Right atrium auricular region (tissue), 2 donors: ENCODE data around the gene GAPT. TPM values are rescaled to one million over a fixed set of nuclear protein-coding genes. Genes with fewer than 3 reads are reported as not detected.

ENCODE experiments used
- DNase-seq: peaks from one replicate; pipeline ENCODE4 v3.0.0-alpha.2; 2019; ENCODE audit warnings: low spot score
- H3K27ac ChIP-seq, 2 donors: fragments of 200-600 bp; sonication (generic); 1 replicate in 1 of 2; 2 replicates in 1 of 2; pipeline ENCODE4 v1.5.1; 2016 to 2019
- H3K27me3 ChIP-seq, 2 donors: fragments of 200-600 bp; sonication (generic); one replicate each; pipeline versions ENCODE4 v1.5.1 to v1.6.0; 2017 to 2019
- H3K36me3 ChIP-seq: fragments of 200-600 bp; sonication (generic); one replicate; pipeline ENCODE4 v1.5.1; 2016
- H3K4me1 ChIP-seq, 2 donors: fragments of 200-600 bp; sonication (generic); one replicate each; pipeline versions ENCODE4 v1.5.1 to v1.6.0; 2017 to 2019
- H3K4me3 ChIP-seq, 2 donors: fragments of 200-600 bp; sonication (generic); 1 replicate in 1 of 2; 2 replicates in 1 of 2; pipeline ENCODE4 v1.5.1; 2017 to 2019; ENCODE audit warnings: mild to moderate bottlenecking in 1 of 2, moderate library complexity in 1 of 2
- H3K9me3 ChIP-seq, 2 donors: fragments of 200-600 bp; sonication (generic); one replicate each; pipeline ENCODE4 v1.5.1; 2019
- total RNA-seq, 2 donors: library from RNA; depleted of rRNA; stranded (reverse); fragments of >200 nt; gene quantifications; one replicate each; pipeline ENCODE4 v1.1.0, GENCODE V29; 2016
- TF ChIP-seq, protein P1 (sequence below), 2 donors: fragments of 200-600 bp; sonication (generic); IDR thresholded peaks; one replicate each; pipeline ENCODE4 v1.5.1; 2019; ENCODE audit warnings: antibody characterized with exemption in 2 of 2

GAPT gene
- total RNA-seq, 2 donors from 2014 or later: 0.20 TPM; not detected in 1

DNA sequence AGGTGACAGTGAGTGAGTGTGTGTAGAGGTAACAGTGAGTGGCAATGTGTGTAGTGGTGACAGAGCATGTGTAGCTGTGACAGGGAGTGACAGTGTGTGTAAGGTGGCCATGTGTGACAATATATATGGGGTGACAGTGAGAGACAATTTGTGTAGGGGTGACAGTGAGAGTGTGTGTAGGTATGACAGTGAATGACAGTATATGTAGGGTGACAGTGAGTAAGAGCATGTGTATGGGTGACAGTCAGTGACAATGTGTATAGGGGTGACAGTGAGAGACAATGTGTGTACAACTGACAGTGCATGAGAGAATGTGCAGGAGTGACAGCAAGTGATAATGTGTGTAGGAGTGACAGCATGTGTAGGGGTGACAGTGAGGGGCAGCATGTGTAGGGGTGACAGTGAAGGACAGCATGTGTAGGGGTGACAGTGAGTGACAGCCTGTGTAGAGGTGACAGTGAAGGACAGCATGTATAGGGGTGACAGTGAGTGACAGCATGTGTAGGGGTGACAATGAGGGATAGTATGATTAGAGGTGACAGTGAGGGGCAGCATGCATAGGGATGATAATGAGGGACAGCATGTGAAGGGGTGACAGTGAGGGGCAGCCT is 10.1 kb upstream of the GAPT start:
- Histone ChIP-seq H3K36me3 (no peaks in the 10 kb centered on the region), H3K4me3 (no peak overlapping the region), H3K27ac (no peak overlapping the region), H3K27me3 (no peaks in the 10 kb centered on the region), H3K9me3 (no peaks in the 10 kb centered on the region), H3K4me1 (no peaks in the 10 kb centered on the region)
- TF ChIP-seq, protein P1, sequence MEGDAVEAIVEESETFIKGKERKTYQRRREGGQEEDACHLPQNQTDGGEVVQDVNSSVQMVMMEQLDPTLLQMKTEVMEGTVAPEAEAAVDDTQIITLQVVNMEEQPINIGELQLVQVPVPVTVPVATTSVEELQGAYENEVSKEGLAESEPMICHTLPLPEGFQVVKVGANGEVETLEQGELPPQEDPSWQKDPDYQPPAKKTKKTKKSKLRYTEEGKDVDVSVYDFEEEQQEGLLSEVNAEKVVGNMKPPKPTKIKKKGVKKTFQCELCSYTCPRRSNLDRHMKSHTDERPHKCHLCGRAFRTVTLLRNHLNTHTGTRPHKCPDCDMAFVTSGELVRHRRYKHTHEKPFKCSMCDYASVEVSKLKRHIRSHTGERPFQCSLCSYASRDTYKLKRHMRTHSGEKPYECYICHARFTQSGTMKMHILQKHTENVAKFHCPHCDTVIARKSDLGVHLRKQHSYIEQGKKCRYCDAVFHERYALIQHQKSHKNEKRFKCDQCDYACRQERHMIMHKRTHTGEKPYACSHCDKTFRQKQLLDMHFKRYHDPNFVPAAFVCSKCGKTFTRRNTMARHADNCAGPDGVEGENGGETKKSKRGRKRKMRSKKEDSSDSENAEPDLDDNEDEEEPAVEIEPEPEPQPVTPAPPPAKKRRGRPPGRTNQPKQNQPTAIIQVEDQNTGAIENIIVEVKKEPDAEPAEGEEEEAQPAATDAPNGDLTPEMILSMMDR (IDR thresholded peaks at IDR 0.05): no peak
- no peak for DNase-seq

DNA sequence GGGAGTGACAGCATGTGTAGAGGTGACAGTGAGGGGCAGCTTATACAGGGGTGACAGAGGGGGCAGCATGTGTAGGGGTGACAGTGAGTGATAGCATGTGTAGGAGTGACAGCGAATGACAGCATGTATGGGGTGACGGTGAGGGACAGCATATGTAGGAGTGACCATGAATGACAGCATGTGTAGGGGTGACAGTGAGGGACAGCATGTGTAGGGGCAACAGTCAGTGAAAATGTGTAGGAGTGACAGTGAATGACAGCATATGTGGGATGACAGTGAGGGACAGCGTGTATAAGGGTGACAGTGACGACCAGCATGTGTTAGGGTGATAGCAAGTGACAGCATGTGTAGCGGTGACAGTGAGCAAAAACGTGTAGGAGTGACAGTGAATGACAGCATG is 9.4 kb upstream of the GAPT start:
- no peak overlapping the region for H3K27ac ChIP-seq
- no peak overlapping the region for H3K4me3 ChIP-seq
- no peaks in the 10 kb centered on the region for H3K36me3 ChIP-seq
- H3K9me3 ChIP-seq: no peaks in the 10 kb centered on the region
- no peak for DNase-seq
- TF ChIP-seq, protein P1 (IDR thresholded peaks at IDR 0.05): no peak
- no peaks in the 10 kb centered on the region for H3K4me1 ChIP-seq
- no peaks in the 10 kb centered on the region for H3K27me3 ChIP-seq

DNA sequence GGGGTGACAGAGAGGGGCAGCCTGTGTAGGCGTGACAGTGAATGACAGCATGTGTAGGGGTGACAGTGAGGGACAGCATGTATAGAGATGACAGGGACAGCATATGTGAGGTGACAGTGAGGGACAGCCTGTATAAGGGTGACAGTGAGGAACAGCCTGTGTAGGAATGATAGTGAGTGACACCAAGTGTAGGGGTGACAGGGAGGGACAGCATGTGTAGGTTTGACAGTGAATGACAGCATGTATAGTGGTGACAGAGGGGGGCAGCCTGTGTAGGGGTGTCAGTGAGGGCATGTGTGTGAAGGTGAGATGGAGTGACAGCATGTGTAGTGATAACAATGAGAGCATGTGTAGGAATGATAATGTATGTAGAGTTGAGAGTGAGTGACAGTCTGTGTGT is 8.7 kb upstream of the GAPT start:
- H3K4me1 ChIP-seq: no peaks in the 10 kb centered on the region
- H3K4me3 ChIP-seq: no peak overlapping the region
- DNase-seq: no peak
- no peaks in the 10 kb centered on the region for H3K36me3 ChIP-seq
- no peaks in the 10 kb centered on the region for H3K27me3 ChIP-seq
- TF ChIP-seq, protein P1 (IDR thresholded peaks at IDR 0.05): no peak
- H3K9me3 ChIP-seq: no peaks in the 10 kb centered on the region
- no peak overlapping the region for H3K27ac ChIP-seq

GRCh38 chr5:58484505-58484904 is 6.7 kb upstream of the GAPT start:
- Histone ChIP-seq H3K27me3 (no peaks in the 10 kb centered on the region), H3K4me3 (no peak overlapping the region), H3K36me3 (no peaks in the 10 kb centered on the region), H3K27ac (no peak overlapping the region), H3K4me1 (no peaks in the 10 kb centered on the region), H3K9me3 (no peaks in the 10 kb centered on the region)
- no peak for DNase-seq
- TF ChIP-seq, protein P1 (IDR thresholded peaks at IDR 0.05): no peak

GRCh38 chr5:58486290-58486689 is 4.9 kb upstream of the GAPT start:
- Histone ChIP-seq H3K27ac (no peak overlapping the region), H3K27me3 (no peaks in the 10 kb centered on the region), H3K36me3 (no peaks in the 10 kb centered on the region), H3K4me1 (peaks cover 0 to 4% of the 10 kb centered on the region in 2 donors), H3K9me3 (no peaks in the 10 kb centered on the region), H3K4me3 (no peak overlapping the region)
- DNase-seq: no peak
- TF ChIP-seq, protein P1 (IDR thresholded peaks at IDR 0.05): no peak
